Heart right ventricle (tissue), 16 donors: Measurements from ENCODE around the gene CXCR5. TPM values are rescaled to one million over a fixed set of nuclear protein-coding genes. Genes with fewer than 3 reads are reported as not detected.

Experiments
- ATAC-seq, 8 donors: fragments of 200-7000 bp; cut with Tn5 transposase; one replicate each; pipeline ENCODE4 v1.9.1; 2020; ENCODE audit warnings: mild to moderate bottlenecking in 8 of 8, moderate library complexity in 8 of 8, moderate number of reproducible peaks in 1 of 8
- DNase-seq, 2 donors: peaks; one replicate each; pipeline ENCODE4 v3.0.0-alpha.2; 2020
- H3K27ac ChIP-seq, 10 donors: fragments of 200-600 bp; sonication (generic) in 2 of 10; one replicate each; pipeline versions ENCODE4 v1.5.0 to v1.8.0; 2020 to 2022; ENCODE audit warnings: mild to moderate bottlenecking in 3 of 10
- H3K27me3 ChIP-seq, 7 donors: fragments of 200-600 bp; one replicate each; pipeline ENCODE4 v1.8.0; 2021 to 2022; ENCODE audit warnings: mild to moderate bottlenecking in 2 of 7
- H3K36me3 ChIP-seq, 9 donors: fragments of 200-600 bp; sonication (generic) in 1 of 9; one replicate each; pipeline versions ENCODE4 v1.5.0 to v1.8.0; 2020 to 2022; ENCODE audit warnings: mild to moderate bottlenecking in 2 of 9
- H3K4me1 ChIP-seq, 9 donors: fragments of 200-600 bp; sonication (generic) in 1 of 9; one replicate each; pipeline versions ENCODE4 v1.5.0 to v1.8.0; 2020 to 2022; ENCODE audit warnings: mild to moderate bottlenecking in 4 of 9
- H3K4me3 ChIP-seq, 10 donors: fragments of 200-600 bp; sonication (generic) in 2 of 10; one replicate each; pipeline versions ENCODE4 v1.5.0 to v1.8.0; 2020 to 2022; ENCODE audit warnings: mild to moderate bottlenecking in 7 of 10, moderate library complexity in 2 of 10
- H3K9me3 ChIP-seq, 11 donors: fragments of 200-600 bp in 10 of 11; sonication (generic) in 2 of 11; one replicate each; pipeline versions ENCODE4 v1.5.0 to v1.8.0; 2013 to 2022; ENCODE audit warnings: mild to moderate bottlenecking in 2 of 11, control low read depth in 1 of 11, moderate library complexity in 1 of 11
- CTCF ChIP-seq, 9 donors: fragments of 200-600 bp; sonication (generic) in 2 of 9; IDR thresholded peaks; one replicate each; pipeline versions ENCODE4 v1.5.0 to v1.8.0; 2021 to 2022; ENCODE audit warnings: antibody characterized with exemption in 9 of 9, mild to moderate bottlenecking in 5 of 9, moderate library complexity in 1 of 9
- WGBS, 2 donors: extraction: QIAGEN DNeasy Blood & Tissue Kit; methylation state at CpG; one replicate each; pipeline ENCODE4 v1.1.7; 2013; ENCODE audit warnings: inconsistent platforms in 1 of 2; 5-methylcytosine and 5-hydroxymethylcytosine counted together
- intact Hi-C, 10 donors: fragments of 100-400 bp; cut with DNase I; formaldehyde crosslinking; loops; one replicate each; pipeline versions ENCODE4 v1.11.1 to v1.14.2; 2022
- polyA plus RNA-seq, 2 donors: library from polyadenylated mRNA; stranded (reverse); fragments of 200-250 nt; gene quantifications; one replicate each; pipeline ENCODE4 v1.2.3, GENCODE V29; 2013
- total RNA-seq, 10 donors: library from RNA; stranded (reverse); fragmentation: NEBNext Ultra II Directional in 3 of 10; extraction: Animal tissue kit (Norgen Biotek cat#: 25700) in 3 of 10; gene quantifications; one replicate each; pipeline versions ENCODE4 v1.2.1 to v1.2.4, GENCODE V29; 2021 to 2023
- donor health status: Arrhythmogenic right ventricular cardiomyopathy.
- donor health status: ischemic (EF 13 %, LVEDD 7.1; RV severe dilation, severe dysfunction).
- donor health status: healthy with polysubstance abuse.
- donor health status: DM: no; HTN: yes; CAD: no.
- donor health status: DM: no; HTN: no; CAD: no.
- donor health status: ischemic (EF 25% LVEDD 6.9; RV normal size, moderate dysfunction).
- donor health status: ischemic (EF 25% LVEDD 5.7; RV mildly dilated, moderate dysfunction).
- donor health status: healthy.
- donor health status: DM: yes; HTN: yes; CAD: no.
- donor health status: Ischemic cardiomyopathy.
- donor health status: ischemic (EF 35%, LVEDD 5.7; RV mildly dilated, moderate dysfunction).
- donor health status: nonischemic (EF 11% LVEDD 7.7; RV severe dilation, severe dysfunction).
- donor health status: DM: yes; HTN: yes; CAD: no.
- donor health status: PGD.
- donor health status: ischemic (EF 29% LVEDD 5.4; RV normal size, mild dysfunction).
- donor health status: nonischemic (EF 23%, LVEDD 6.1; RV moderate dilation, normal function).

Gene CXCR5
- total and polyA plus RNA-seq, 12 donors: 0.16 to 0.58 (median 0.22) TPM; not detected in 9

GRCh38 chr11:118929501-118930093, 45.9 kb downstream of the CXCR5 start:
- DNase-seq (peak; percentile 82 to 91), ATAC-seq (peak; percentile 41 to 75 (median 56))
- intact Hi-C loops: loop anchor here in 9 of 10 donors (1.0 to 10.0 kb wide), 9 partner anchors 21 to 239 kb away; partner anchors contain the start of gene DDX6 (in 4 of the 9)
- Histone ChIP-seq H3K4me3 (peak overlapping the region; percentile 19 to 90 (median 76)), H3K4me1 (peaks cover 9 to 47% (median 33%) of the 10 kb centered on the region in 9 donors), H3K27me3 (no peaks in the 10 kb centered on the region), H3K9me3 (no peaks in the 10 kb centered on the region), H3K36me3 (no peaks in the 10 kb centered on the region), H3K27ac (peak overlapping the region; percentile 94 to 100 (median 97))
- WGBS, 2 donors: 0 to 1% methylated on average over 13 to 23 of the region's 26 CpGs
- TF ChIP-seq CTCF (IDR thresholded peaks at IDR 0.05): no peak

- Histone ChIP-seq H3K27me3 (no peaks in the 10 kb centered on the region), H3K4me1 (peaks cover 9 to 47% (median 33%) of the 10 kb centered on the region in 9 donors), H3K27ac (peak overlapping the region; percentile 94 to 100 (median 97)), H3K36me3 (no peaks in the 10 kb centered on the region), H3K4me3 (peak overlapping the region; percentile 19 to 90 (median 76)), H3K9me3 (no peaks in the 10 kb centered on the region)
- TF ChIP-seq CTCF (IDR thresholded peaks at IDR 0.05): peak; percentile 89 to 95 (median 93)
- WGBS, 2 donors: 1% methylated on average over 20 of the region's 20 CpGs
- intact Hi-C loops: loop anchor here in 6 of 10 donors (1.0 to 10.0 kb wide), 6 partner anchors 23 to 240 kb away; partner anchors contain the start of gene DDX6 (in 1 of the 6)
- ATAC-seq (peak; percentile 4 to 41 (median 20)), DNase-seq (peak; percentile 77 to 83)
These were observed 46.5 kb downstream of the CXCR5 start for GRCh38 chr11:118930094-118930712.

- peaks cover 9 to 41% (median 30%) of the 10 kb centered on the region in 9 donors for H3K4me1 ChIP-seq
- H3K27ac ChIP-seq: no peak overlapping the region
- peaks cover 0 to 5% (median 0%) of the 10 kb centered on the region in 7 donors for H3K27me3 ChIP-seq
- TF ChIP-seq CTCF (IDR thresholded peaks at IDR 0.05): no peak
- intact Hi-C loops: loop anchor here in 6 of 10 donors (2.0 to 10.0 kb wide), 4 partner anchors 34 to 241 kb away; partner anchors contain the start of gene DDX6 (in 1 of the 6)
- no peak overlapping the region for H3K4me3 ChIP-seq
- H3K36me3 ChIP-seq: no peaks in the 10 kb centered on the region
- no peaks in the 10 kb centered on the region for H3K9me3 ChIP-seq
- DNase-seq: no peak
- no peak for ATAC-seq
These were observed 47.9 kb downstream of the CXCR5 start for GRCh38 chr11:118931571-118931970.

GRCh38 chr11:118933486-118933885, 49.8 kb downstream of the CXCR5 start:
- DNase-seq: peak; percentile 24 to 69
- no peak for TF ChIP-seq CTCF (IDR thresholded peaks at IDR 0.05)
- no peaks in the 10 kb centered on the region for H3K36me3 ChIP-seq
- intact Hi-C loops: loop anchor here in 6 of 10 donors (5.0 to 10.0 kb wide), 3 partner anchors 36 to 139 kb away; partner anchors contain the start of gene DDX6 (in 1 of the 6)
- H3K9me3 ChIP-seq: no peaks in the 10 kb centered on the region
- 1 to 6% methylated on average over 4 of the region's 4 CpGs for WGBS, 2 donors
- peaks cover 4 to 26% (median 20%) of the 10 kb centered on the region in 9 donors for H3K4me1 ChIP-seq
- peaks cover 0 to 5% (median 0%) of the 10 kb centered on the region in 7 donors for H3K27me3 ChIP-seq
- H3K27ac ChIP-seq: peak overlapping the region in 9 of 10 donors; percentile 5 to 78 (median 52)
- H3K4me3 ChIP-seq: no peak overlapping the region
- peak in 5 of 8 donors; percentile 4 to 55 (median 21) for ATAC-seq
